ENCODE results near the gene RALGAPB.
"Not testable (repeated sequence)": the region's sequence is repeated elsewhere in the genome, so short reads cannot be mapped to it uniquely, and the experiment has no call there.

The RALGAPB gene

GRCh38 chr20:38447931-38448675, 24.5 kb upstream of the RALGAPB start:
- Histone ChIP-seq H3K36me3 (ENCODE audit: control insufficient read depth, insufficient read depth, low read length, severe bottlenecking) (peaks cover 25% of the 10 kb centered on the region), H3K4me3 (ENCODE audit: low read length) (peak overlapping the region; percentile 96), H3K4me1 (ENCODE audit: control insufficient read depth, insufficient read depth, low read length) (peaks cover 10% of the 10 kb centered on the region), H3K27me3 (replicated peaks; ENCODE audit: control insufficient read depth, insufficient read depth, low read length) (no peaks in the 10 kb centered on the region), H3K9ac (ENCODE audit: low read length) (peak overlapping the region; percentile 99), H3K9me3 (ENCODE audit: control insufficient read depth, low read length) (no peaks in the 10 kb centered on the region)
- no peak for DNase-seq (ENCODE audit: low read depth)

GRCh38 chr20:38449046-38449445, 23.6 kb upstream of the RALGAPB start:
- peaks cover 25% of the 10 kb centered on the region for H3K36me3 ChIP-seq (ENCODE audit: control insufficient read depth, insufficient read depth, low read length, severe bottlenecking)
- peaks cover 10% of the 10 kb centered on the region for H3K4me1 ChIP-seq (ENCODE audit: control insufficient read depth, insufficient read depth, low read length)
- no peaks in the 10 kb centered on the region for H3K9me3 ChIP-seq (ENCODE audit: control insufficient read depth, low read length)
- DNase-seq (ENCODE audit: low read depth), result no peak
- H3K9ac ChIP-seq (ENCODE audit: low read length), result no peak overlapping the region
- no peaks in the 10 kb centered on the region for H3K27me3 ChIP-seq (replicated peaks; ENCODE audit: control insufficient read depth, insufficient read depth, low read length)
- H3K4me3 ChIP-seq (ENCODE audit: low read length), result no peak overlapping the region

GRCh38 chr20:38450412-38450975, 22.1 kb upstream of the RALGAPB start:
- Histone ChIP-seq H3K9me3 (ENCODE audit: control insufficient read depth, low read length) (no peaks in the 10 kb centered on the region), H3K27me3 (replicated peaks; ENCODE audit: control insufficient read depth, insufficient read depth, low read length) (no peaks in the 10 kb centered on the region), H3K36me3 (ENCODE audit: control insufficient read depth, insufficient read depth, low read length, severe bottlenecking) (peaks cover 25% of the 10 kb centered on the region), H3K9ac (ENCODE audit: low read length) (no peak overlapping the region), H3K4me3 (ENCODE audit: low read length) (no peak overlapping the region), H3K4me1 (ENCODE audit: control insufficient read depth, insufficient read depth, low read length) (peaks cover 10% of the 10 kb centered on the region)
- DNase-seq (ENCODE audit: low read depth), result no peak

GRCh38 chr20:38452880-38453624, 19.6 kb upstream of the RALGAPB start:
- no peaks in the 10 kb centered on the region for H3K4me1 ChIP-seq (ENCODE audit: control insufficient read depth, insufficient read depth, low read length)
- H3K9ac ChIP-seq (ENCODE audit: low read length), result no peak overlapping the region
- no peaks in the 10 kb centered on the region for H3K27me3 ChIP-seq (replicated peaks; ENCODE audit: control insufficient read depth, insufficient read depth, low read length)
- H3K9me3 ChIP-seq (ENCODE audit: control insufficient read depth, low read length), result no peaks in the 10 kb centered on the region
- no peak for DNase-seq (ENCODE audit: low read depth)
- H3K36me3 ChIP-seq (ENCODE audit: control insufficient read depth, insufficient read depth, low read length, severe bottlenecking), result peaks cover 25% of the 10 kb centered on the region
- no peak overlapping the region for H3K4me3 ChIP-seq (ENCODE audit: low read length)

- no peak for DNase-seq (ENCODE audit: low read depth)
- H3K27me3 ChIP-seq (replicated peaks; ENCODE audit: control insufficient read depth, insufficient read depth, low read length), result no peaks in the 10 kb centered on the region
- no peaks in the 10 kb centered on the region for H3K4me1 ChIP-seq (ENCODE audit: control insufficient read depth, insufficient read depth, low read length)
- peaks cover 22% of the 10 kb centered on the region for H3K36me3 ChIP-seq (ENCODE audit: control insufficient read depth, insufficient read depth, low read length, severe bottlenecking)
- no peak overlapping the region for H3K9ac ChIP-seq (ENCODE audit: low read length)
- H3K9me3 ChIP-seq (ENCODE audit: control insufficient read depth, low read length), result no peaks in the 10 kb centered on the region
- H3K4me3 ChIP-seq (ENCODE audit: low read length), result no peak overlapping the region
Observed at GRCh38 chr20:38453941-38454340, 18.7 kb upstream of the RALGAPB start.

- H3K27me3 ChIP-seq (replicated peaks; ENCODE audit: control insufficient read depth, insufficient read depth, low read length), result no peaks in the 10 kb centered on the region
Observed at GRCh38 chr20:38454556-38455473, 17.8 kb upstream of the RALGAPB start.

GRCh38 chr20:38458314-38458713, 14.3 kb upstream of the RALGAPB start:
- Histone ChIP-seq H3K4me3 (ENCODE audit: low read length) (no peak overlapping the region), H3K4me1 (ENCODE audit: control insufficient read depth, insufficient read depth, low read length) (peaks cover 5% of the 10 kb centered on the region), H3K9me3 (ENCODE audit: control insufficient read depth, low read length) (no peaks in the 10 kb centered on the region), H3K36me3 (ENCODE audit: control insufficient read depth, insufficient read depth, low read length, severe bottlenecking) (no peaks in the 10 kb centered on the region), H3K27me3 (replicated peaks; ENCODE audit: control insufficient read depth, insufficient read depth, low read length) (no peaks in the 10 kb centered on the region), H3K9ac (ENCODE audit: low read length) (no peak overlapping the region)
- no peak for DNase-seq (ENCODE audit: low read depth)

More at GRCh38 chr20:38454556-38455473, 17.8 kb upstream of the RALGAPB start:
- Histone ChIP-seq H3K9me3 (ENCODE audit: control insufficient read depth, low read length) (no peaks in the 10 kb centered on the region), H3K4me1 (ENCODE audit: control insufficient read depth, insufficient read depth, low read length) (no peaks in the 10 kb centered on the region), H3K36me3 (ENCODE audit: control insufficient read depth, insufficient read depth, low read length, severe bottlenecking) (peaks cover 14% of the 10 kb centered on the region), H3K4me3 (ENCODE audit: low read length) (no peak overlapping the region), H3K9ac (ENCODE audit: low read length) (no peak overlapping the region)
- no peak for DNase-seq (ENCODE audit: low read depth)

GRCh38 chr20:38460040-38460623, 12.5 kb upstream of the RALGAPB start:
- DNase-seq (ENCODE audit: low read depth), result peak; percentile 61
- Histone ChIP-seq H3K27me3 (replicated peaks; ENCODE audit: control insufficient read depth, insufficient read depth, low read length) (no peaks in the 10 kb centered on the region), H3K4me1 (ENCODE audit: control insufficient read depth, insufficient read depth, low read length) (peaks cover 5% of the 10 kb centered on the region), H3K4me3 (ENCODE audit: low read length) (no peak overlapping the region), H3K36me3 (ENCODE audit: control insufficient read depth, insufficient read depth, low read length, severe bottlenecking) (no peaks in the 10 kb centered on the region), H3K9ac (ENCODE audit: low read length) (no peak overlapping the region), H3K9me3 (ENCODE audit: control insufficient read depth, low read length) (no peaks in the 10 kb centered on the region)

- H3K9ac ChIP-seq (ENCODE audit: low read length); DNase-seq (ENCODE audit: low read depth); H3K36me3 ChIP-seq (ENCODE audit: control insufficient read depth, insufficient read depth, low read length, severe bottlenecking); H3K9me3 ChIP-seq (ENCODE audit: control insufficient read depth, low read length); H3K4me3 ChIP-seq (ENCODE audit: low read length); H3K4me1 ChIP-seq (ENCODE audit: control insufficient read depth, insufficient read depth, low read length); H3K27me3 ChIP-seq (replicated peaks; ENCODE audit: control insufficient read depth, insufficient read depth, low read length): not testable (repeated sequence)
Observed at GRCh38 chr20:38460631-38461030, 12.0 kb upstream of the RALGAPB start.

- not testable (repeated sequence) for H3K9me3 ChIP-seq (ENCODE audit: control insufficient read depth, low read length); H3K4me3 ChIP-seq (ENCODE audit: low read length); H3K27me3 ChIP-seq (replicated peaks; ENCODE audit: control insufficient read depth, insufficient read depth, low read length); H3K9ac ChIP-seq (ENCODE audit: low read length); H3K36me3 ChIP-seq (ENCODE audit: control insufficient read depth, insufficient read depth, low read length, severe bottlenecking); DNase-seq (ENCODE audit: low read depth); H3K4me1 ChIP-seq (ENCODE audit: control insufficient read depth, insufficient read depth, low read length)
Observed at GRCh38 chr20:38461167-38461566, 11.5 kb upstream of the RALGAPB start.
